Keratinocyte (primary cell): ENCODE data around the gene RASGRF2.

Experiments used
- EZH2 ChIP-seq: IDR thresholded peaks from one replicate; pipeline ENCODE4 v1.6.1; 2012; ENCODE audit warnings: inconsistent platforms, mild to moderate bottlenecking, low read length, moderate library complexity
- TF ChIP-seq, protein P1 (sequence below), 3 experiments: IDR thresholded peaks in 1 of 3; conservative IDR thresholded peaks in 1 of 3; optimal IDR thresholded peaks in 1 of 3; 2 replicates in 2 of 3; 3 replicates in 1 of 3; pipeline versions ENCODE3 to v1.5.1; 2011; ENCODE audit warnings: low read length in 3 of 3, mild to moderate bottlenecking in 3 of 3, moderate library complexity in 2 of 3, control low read depth in 1 of 3, inconsistent platforms in 1 of 3; ENCODE audit not compliant: insufficient read depth in 2 of 3; ENCODE audit errors: extremely low read depth in 1 of 3

DNA sequence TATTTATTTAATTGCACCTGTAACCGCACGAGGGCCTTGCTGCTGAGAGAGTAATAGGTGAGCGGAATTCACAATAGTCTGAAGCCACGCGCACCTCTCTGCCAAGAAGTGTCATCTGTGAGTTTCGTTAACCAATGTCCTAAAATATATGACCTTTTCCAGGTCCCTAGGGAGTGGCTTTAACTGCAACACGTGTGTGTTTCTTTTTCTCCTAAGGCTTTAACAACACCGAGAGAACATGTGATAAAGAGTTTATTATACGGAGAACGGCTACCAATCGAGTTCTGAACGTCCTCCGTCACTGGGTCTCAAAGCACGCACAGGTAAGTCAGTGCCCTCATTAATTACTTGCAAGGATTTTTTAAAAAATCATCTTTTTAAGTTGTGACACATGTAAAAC is 219.8 kb downstream of the RASGRF2 start:
- TF ChIP-seq, protein P1, sequence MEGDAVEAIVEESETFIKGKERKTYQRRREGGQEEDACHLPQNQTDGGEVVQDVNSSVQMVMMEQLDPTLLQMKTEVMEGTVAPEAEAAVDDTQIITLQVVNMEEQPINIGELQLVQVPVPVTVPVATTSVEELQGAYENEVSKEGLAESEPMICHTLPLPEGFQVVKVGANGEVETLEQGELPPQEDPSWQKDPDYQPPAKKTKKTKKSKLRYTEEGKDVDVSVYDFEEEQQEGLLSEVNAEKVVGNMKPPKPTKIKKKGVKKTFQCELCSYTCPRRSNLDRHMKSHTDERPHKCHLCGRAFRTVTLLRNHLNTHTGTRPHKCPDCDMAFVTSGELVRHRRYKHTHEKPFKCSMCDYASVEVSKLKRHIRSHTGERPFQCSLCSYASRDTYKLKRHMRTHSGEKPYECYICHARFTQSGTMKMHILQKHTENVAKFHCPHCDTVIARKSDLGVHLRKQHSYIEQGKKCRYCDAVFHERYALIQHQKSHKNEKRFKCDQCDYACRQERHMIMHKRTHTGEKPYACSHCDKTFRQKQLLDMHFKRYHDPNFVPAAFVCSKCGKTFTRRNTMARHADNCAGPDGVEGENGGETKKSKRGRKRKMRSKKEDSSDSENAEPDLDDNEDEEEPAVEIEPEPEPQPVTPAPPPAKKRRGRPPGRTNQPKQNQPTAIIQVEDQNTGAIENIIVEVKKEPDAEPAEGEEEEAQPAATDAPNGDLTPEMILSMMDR (optimal IDR thresholded peaks at IDR 0.05 in 1 of 3, IDR thresholded peaks at IDR 0.05 in 1 of 3, conservative IDR thresholded peaks at IDR 0.05 in 1 of 3; ENCODE audit: extremely low read depth in 1 of 3, insufficient read depth in 2 of 3, low read length in 3 of 3) = no peak
- TF ChIP-seq EZH2 = no peak
